GM21423 (cell line): ENCODE data around the gene SH3D19.
"Not testable (repeated sequence)": the region's sequence is repeated elsewhere in the genome, so short reads cannot be mapped to it uniquely, and the experiment has no call there.

Source experiments
- ATAC-seq: cut with Tn5 transposase; IDR thresholded peaks from one replicate; pipeline ENCODE4 v1.9.1; 2021; ENCODE audit warnings: mild to moderate bottlenecking, moderate library complexity; ENCODE audit not compliant: unreplicated experiment

Gene SH3D19

DNA sequence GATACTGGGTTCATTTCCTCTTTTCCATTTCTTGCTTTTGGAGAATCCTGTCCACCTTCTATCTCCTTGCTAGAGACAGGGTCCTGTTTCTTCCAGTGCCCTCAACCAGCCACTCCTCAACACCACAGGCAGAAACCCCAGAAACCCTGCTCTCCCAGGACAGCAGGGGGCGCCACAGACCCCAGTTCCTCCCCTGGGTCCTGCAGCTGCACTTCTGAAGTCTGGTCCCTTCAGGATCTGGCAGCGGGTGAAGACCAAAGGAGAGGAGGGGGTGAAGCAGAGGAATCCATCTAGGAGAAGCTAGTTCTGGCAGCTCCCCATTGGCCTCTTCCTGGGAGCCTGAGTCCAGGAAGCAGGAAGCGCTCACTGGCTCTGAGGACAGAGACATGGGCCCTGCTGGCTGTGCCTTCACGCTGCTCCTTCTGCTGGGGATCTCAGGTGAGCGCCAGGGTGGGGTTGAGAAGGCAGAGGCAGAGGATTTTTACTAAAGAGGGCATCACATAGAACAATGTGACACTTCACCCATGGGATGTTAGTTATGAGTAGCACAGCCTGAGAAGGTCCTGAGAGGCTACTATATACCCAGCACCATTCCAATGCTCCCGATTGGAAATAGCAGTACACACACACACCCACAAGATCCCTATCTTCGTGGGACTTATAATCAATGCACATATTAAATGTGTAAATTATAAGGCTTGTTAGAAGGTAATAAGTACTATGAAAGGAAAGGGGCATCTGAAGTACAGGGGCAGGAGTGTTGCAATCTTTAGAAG, 48.4 kb downstream of the SH3D19 start, which contains the start of gene PRSS48:
Gene PRSS48 (plus strand): TSS at position 375 of the 776 bp plus-strand sequence. CDS start 12 bp downstream, at position 387.
- peak; percentile 63 for ATAC-seq

DNA sequence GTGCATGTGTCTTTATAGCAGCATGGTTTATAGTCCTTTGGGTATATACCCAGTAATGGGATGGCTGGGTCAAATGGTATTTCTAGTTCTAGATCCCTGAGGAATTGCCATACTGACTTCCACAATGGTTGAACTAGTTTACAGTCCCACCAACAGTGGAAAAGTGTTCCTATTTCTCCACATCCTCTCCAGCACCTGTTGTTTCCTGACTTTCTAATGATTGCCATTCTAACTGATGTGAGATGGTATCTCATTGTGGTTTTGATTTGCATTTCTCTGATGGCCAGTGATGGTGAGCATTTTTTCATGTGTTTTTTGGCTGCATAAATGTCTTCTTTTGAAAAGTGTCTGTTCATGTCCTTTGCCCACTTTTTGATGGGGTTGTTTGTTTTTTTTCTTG, 56.5 kb downstream of the SH3D19 start:
- ATAC-seq: not testable (repeated sequence)

DNA sequence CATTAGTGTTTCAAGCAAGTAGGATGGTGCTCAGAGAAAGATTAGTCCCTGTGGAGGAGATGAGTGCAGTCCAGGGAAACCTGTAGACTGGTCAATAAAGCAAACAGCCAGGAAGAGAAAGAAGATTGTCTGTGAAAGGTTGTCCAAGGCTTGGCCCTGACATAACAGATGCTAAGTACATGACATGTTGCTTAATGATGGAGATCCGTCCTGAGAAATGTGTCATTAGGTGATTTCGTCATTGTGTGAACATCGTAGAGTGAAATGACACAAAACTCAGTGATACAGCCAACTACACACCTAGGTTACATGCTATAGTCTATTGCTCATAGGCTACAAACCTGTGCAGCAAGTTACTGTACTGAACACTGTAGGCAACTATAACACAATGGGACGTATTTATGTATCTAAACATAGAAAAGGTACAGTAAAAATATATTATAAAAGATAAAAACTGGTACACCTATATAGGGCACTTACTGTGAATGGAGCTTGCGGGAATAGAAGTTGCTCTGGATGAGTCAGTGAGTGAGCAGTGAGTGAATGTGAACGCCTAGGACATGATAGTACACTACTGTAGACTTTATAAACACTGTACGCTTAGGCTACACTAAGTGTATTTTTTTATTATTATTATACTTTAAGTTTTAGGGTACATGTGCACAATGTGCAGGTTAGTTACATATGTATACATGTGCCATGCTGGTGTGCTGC, 57.4 kb downstream of the SH3D19 start:
- no peak for ATAC-seq

DNA sequence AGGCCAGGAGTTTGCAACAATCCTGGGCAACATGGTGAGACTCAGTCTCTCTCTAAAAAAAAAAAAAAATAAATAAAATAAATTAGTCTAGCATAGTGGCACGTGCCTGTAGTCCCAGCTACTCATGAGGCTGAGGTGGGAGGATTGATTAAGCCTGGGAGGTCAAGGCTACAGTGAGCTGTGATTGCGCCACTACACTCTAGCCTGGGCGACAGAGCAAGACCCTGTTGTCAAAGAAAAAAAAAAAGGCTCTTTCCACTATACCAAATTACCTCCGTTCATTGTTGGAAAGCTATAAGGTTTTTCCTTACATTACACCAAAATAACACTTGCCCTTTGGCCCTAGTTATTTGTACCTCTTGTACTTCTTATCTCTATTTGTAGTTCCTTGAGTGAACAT, 58.3 kb downstream of the SH3D19 start:
- no peak for ATAC-seq

DNA sequence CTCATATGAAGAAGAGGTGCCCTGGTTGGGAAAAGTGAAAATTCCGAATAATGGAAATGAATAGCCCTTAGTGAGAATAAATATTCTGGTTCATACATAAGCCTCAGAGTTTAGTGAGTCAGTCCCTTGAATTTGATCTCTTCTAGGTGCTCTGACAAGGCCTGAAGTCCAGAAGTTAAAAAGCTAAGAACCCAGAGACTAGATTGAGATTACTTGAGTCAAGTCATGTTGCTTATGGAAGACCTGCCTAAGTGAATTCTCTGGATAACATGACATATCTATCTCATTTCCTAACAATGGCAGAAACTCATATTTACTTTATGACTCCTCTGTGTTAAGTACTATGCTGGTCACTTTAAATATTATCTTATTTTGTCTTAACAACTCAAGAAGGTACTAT, 58.9 kb downstream of the SH3D19 start:
- ATAC-seq: no peak

DNA sequence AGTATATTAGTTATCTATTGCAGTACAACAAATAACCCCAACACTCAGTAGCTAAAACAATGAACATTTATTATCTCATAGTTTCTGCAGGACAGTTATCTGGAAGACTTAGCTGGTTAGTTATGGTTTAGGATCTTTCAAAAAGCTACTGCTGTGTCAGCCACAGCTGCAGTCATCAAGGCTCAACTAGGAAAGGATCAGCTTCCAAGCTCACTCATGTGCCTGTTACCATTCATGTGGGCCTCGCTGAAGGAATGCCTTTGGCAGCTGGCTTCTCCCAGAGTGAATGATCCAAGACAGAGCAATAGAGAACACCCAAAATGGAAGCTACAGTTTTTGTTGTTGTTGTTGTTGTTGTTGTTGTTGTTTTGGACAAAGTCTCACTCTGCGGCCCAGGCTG, 62.0 kb downstream of the SH3D19 start:
- ATAC-seq: no peak

DNA sequence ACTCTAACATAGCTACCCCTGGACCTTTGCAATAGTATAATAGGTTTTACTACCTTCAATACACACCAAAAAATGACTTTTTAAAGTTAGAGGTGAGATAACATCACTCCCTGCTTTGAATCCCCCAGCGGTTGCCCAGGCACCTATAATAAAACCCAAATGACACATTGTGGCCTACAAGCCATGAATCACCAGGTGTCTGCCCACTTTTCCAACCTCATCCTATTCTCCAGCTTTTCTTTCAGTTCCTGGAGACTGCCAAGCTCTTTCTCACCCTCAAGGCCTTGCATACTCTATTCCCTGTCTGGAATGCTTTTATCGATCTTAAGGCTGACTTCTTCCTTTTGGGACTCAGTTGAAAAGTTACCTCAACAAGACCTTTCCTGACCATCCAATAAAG, 64.9 kb downstream of the SH3D19 start:
- no peak for ATAC-seq

DNA sequence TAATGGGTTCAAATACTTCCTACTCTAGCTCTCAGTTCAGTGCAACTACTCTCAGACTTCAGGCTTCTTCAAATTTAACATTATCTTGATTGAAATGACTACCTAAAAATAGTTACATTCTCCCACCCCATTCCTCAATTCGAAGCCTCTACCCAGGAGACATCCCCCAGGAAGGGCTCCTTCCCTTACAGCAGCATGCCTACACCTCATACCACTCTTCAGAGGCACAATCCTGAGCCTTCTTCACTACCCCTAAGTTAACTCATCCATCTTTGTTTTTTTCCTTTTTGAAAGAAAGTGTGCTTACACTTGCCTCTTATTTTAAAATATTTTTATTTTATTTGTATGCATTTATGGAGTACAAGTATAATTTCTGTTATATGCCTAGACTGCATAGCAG, 65.7 kb downstream of the SH3D19 start:
- no peak for ATAC-seq

DNA sequence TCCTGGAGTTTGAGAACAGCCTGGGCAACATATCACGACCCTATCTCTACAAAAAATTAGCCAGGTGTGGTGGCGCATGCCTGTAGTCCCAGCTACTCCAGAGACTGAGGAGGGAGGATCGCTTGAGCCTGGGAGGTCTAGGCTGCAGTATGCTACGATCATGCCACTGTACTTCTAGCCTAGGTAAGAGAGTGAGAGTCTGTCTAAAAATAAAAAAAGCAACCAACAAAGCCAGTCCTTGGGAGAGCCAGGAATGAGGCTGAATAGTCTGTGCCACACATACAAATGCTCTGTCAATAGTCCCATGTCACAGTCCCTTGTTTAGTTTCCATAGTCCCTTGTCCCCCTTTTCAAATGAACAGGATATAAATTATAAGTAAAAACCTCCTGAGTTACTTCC, 67.7 kb downstream of the SH3D19 start:
- ATAC-seq: no peak

DNA sequence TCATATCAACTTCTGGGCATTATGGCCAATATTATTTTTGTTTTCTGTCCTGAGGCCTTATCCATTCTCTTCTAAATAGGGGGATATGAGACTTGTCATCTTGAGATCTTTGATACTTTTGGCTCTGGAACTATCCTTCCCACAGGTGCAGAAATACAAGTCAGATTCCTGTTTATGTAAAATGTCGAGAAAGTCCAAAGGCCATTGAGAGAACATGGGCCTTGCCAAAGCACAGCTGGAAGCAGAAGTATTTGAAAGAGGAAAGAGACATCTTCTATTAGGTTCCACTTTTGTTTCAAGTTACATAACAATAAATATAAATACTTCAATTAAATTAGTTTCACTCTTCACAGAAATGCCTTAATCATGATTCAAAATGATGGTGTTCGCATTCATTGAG, 69.3 kb downstream of the SH3D19 start:
- no peak for ATAC-seq

DNA sequence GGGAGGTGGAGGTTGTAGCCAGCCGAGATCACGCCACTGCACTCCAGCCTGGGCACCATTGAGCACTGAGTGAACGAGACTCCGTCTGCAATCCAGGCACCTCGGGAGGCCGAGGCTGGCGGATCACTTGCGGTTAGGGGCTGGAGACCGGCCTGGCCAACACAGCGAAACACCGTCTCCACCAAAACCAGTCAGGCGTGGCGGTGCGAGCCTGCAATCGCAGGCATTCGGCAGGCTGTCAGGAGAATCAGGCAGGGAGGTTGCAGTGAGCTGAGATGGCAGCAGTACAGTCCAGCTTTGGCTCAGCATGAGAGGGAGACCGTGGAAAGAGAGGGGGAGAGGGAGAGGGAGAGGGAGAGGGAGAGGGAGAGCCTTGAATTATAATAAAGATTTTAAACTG, 69.7 kb downstream of the SH3D19 start:
- not testable (repeated sequence) for ATAC-seq

DNA sequence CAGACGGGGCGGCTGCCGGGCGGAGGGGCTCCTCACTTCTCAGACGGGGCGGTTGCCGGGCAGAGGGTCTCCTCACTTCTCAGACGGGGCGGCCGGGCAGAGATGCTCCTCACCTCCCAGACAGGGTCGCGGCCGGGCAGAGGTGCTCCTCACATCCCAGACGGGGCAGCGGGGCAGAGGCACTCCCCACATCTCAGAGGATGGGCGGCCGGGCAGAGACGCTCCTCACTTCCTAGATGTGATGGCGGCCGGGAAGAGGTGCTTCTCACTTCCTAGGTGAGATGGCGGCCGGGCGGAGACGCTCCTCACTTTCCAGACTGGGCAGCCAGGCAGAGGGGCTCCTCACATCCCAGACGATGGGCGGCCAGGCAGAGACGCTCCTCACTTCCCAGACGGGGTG, 70.2 kb downstream of the SH3D19 start:
- not testable (repeated sequence) for ATAC-seq

DNA sequence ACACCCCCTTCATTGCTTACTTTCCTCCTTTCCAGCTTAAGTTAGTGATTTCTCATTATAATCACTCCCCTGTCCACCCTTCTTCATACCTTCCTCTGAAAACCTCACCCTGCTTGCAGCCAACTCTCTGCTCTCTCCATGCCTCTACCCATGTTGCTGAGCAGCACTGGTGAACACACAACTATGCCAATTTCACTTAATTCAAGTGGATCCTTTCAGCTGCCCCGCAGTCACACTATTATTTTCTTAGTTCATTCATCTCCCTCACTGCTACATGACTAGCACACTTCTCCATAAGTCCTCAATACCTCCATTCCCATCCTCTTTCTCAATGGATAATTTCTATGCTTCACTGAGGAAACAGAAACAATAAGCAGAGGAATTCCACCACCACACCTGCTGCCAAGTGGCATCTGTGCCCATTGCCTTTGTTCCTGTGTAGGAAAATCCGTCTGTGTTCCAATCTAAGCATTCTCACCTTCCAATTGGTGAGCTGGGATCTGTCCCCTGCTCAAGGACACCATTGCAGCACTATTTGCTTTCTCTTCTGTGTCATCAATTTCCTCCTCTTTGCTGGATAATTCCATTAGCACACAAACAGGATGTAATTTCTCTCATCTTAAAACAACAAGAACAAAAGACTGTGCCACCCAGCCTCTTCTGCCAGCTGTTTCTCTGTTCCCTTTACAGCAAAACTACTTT, 73.7 kb downstream of the SH3D19 start:
- no peak for ATAC-seq

DNA sequence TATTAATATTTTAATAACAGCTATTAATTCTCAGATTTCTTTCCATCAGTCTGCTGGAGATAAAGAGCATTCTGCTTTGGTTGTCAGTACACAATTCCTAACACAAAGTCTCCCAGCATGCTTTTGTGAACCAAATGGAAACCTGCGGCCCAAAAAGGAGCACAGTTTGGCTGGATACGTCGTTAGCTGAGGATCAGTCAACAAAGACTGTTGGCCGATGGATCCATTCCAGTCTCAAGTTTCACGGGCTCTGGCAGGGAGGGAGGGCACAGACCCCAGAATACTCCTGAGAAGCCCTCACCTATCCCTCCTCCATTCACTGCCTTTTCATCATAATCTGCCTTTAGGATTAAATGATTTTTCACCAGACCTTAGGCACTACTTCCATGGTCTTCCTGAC, 74.7 kb downstream of the SH3D19 start:
- ATAC-seq: no peak

DNA sequence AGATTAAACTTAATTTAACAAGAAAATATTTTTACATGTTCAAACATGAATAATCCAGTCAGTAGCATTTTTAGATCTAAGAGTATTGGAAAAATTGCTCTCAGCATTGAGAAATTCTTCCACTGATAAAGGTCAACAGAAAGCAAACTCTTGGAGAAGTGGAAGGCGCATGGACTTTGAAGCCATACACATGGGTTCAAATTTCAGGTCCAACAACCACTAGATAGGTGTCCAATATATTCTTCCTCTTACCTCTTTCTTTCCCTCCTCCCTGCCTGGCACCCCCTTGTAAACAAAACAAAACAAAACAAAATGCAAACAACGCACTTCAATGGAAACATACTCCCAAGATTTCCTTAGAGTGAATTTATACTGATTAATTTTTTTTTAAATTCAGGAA, 76.9 kb downstream of the SH3D19 start:
- ATAC-seq: no peak

DNA sequence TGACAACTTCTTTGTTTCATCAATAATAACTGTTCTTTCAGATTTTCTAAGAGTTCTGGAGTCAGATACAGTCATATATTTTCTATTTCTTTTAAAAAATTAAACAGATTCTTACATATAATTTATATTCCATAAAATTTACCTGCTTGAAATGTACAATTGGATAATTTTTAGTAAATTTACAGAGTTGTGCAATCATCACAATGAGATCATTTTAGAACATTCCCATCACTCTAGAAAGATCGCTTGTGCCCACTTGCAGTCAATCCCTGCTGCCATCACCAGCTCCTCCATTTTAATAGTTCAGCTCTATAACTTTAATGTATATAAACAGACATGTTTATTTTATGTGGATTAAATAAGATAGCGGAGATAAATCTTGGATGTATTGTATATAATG, 78.0 kb downstream of the SH3D19 start:
- no peak for ATAC-seq

DNA sequence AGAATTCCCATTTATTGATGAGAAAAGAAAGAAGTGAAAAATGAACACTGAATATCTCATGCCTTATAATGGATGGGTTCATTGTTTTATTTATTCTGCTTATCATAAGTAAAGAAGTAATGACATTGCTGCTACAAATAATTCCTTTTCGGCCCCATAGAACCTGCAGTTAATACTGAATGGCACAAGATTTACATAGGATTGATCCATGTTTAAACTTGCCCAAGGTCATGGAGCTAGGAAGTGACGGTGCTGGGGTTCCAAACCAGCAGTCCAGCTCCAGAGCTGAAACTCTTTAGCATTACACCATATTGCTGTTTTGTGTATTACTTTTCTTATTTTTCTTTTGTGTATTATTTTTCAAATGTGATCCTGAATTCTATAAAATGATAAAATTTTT, 78.7 kb downstream of the SH3D19 start:
- ATAC-seq: no peak

DNA sequence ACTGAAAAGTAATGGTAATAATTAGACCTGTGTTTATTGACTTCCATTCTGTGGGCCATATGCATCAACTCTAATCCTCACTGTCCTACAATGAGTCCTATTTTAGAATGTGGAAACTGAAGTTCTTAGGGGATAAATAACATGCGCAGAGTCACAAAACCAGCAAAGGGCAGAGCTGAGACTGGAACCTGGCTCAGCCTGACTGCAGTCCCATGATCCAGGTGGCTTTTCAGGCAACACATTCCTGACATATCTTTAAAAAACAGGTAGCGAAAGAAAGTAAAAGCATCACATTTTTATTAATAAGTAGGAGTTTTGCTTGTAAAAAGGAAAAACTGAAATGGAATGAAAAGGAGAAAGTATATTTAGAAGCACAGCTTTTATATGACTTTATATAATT, 83.1 kb downstream of the SH3D19 start:
- no peak for ATAC-seq

DNA sequence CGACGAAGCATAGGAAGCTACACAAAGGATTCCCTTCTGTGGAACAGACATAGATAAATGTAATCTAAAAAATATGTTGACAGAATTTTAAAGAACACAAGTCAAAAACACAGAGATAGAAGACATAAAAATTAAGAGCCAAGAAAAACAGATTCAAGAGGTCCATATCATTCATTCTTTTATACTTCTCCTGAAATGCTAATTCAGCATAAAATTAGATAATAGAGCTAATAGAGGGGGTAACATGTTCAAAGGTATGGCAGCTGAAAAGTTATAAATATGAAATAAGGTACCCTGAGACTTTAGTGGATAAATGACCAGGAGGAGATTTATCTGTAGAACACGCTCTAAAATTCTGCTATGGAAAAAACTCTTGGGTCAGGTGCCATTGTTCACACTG, 85.8 kb downstream of the SH3D19 start:
- no peak for ATAC-seq

DNA sequence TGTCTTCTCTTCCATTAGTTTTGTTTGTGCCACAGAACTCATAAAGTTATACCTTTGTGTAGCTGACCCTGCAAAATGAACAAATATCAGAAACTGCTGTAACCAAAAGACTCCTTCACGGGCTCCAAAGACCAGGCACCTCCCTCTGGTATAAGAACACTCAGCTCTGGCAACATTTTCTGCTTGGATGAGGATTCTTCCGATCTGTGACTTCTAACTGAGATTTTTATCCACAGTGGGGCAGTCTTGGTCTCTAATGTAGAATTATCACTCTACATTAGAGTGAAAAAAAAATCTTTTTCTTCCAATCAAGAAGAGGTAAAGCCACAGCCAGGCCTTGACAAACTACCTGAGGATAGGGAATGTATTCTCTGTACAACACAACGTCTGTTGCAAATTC, 86.9 kb downstream of the SH3D19 start:
- no peak for ATAC-seq

DNA sequence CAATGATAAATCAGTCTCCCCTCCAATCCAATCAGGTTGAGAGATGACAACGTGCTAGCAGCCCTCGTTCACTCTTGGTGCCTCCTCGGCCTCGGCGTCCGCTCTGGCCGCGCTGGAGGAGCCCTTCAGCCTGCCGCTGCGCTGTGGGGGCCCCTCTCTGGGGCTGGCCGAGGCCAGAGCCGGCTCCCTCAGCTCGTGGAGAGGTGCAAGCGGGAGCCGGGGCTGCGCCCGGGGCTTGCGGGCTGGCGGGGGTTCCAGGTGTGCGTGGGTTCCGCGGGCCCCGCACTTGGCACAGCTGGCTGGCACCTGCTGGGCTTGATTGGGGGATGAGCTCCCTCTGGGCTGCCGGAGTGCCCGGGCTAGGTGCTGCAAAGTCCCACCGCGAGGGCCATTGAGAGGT, 89.4 kb downstream of the SH3D19 start:
- ATAC-seq: no peak

DNA sequence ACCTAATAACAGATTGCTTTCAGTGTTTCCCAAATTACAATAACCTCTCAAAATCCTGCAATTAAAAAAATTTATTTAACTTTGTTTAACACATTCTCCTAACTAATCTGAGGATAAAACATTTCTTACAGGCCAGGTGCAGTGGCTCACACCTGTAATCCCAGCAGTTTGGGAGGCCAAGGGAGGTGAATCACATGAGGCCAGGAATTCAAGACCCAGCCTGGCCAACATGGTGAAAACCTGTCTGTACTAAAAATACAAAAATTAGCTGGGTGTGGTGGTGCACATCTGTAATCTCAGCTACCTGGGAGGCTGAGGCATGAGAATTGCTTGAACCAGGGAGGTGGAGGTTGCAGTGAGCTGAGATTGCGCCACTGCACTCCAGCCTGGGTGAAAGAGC, 90.0 kb downstream of the SH3D19 start:
- not testable (repeated sequence) for ATAC-seq
